NCI-H2196 treated with DMSO at 0.1 percent for 48 hours (cell line): ENCODE data around the gene COL4A2.
"Not testable (repeated sequence)": the region's sequence is repeated elsewhere in the genome, so short reads cannot be mapped to it uniquely, and the experiment has no call there.

ENCODE experiments used
- DNase-seq: peaks from one replicate; lab custom pipeline; 2025; ENCODE audit not compliant: unreplicated experiment; lab: John Stamatoyannopoulos, UW

Gene COL4A2

DNA sequence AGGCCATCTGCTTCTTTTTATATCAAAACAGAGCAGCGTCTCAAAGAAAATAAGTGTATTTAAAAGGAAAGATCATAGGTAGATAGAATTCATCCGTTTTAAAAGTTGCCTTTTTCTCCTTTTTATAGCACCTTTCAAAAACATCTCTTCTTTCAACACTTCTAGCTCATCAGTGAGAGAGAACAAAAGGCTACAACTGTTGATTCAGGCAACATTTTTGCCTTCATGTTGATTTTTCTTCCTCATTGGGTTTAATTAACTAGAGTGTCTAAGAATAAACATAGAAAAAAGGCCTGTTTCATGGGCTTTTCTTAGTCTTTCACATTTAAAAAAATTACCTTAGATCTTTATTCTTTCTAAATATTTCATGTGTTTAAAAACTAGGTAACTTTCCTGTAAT is 13.6 kb downstream of the COL4A2 start:
- DNase-seq, result no peak

DNA sequence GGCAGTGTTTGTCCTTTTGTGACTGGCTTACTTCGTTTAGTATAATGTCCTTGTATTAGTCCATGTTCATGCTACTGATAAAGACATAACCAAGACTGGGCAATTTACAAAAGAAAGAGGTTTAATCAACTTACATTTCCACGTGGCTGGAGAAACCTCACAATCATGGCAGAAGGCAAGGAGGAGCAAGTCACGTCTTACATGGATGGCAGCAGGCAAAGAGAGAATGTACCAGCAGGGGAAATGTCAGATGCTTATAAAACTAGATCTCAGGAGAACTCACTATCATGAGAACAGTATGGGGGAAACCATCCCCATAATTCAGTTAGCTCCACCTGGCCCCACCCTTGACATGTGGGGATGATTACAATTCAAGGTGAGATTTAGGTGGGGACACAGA is 14.5 kb downstream of the COL4A2 start:
- not testable (repeated sequence) for DNase-seq

DNA sequence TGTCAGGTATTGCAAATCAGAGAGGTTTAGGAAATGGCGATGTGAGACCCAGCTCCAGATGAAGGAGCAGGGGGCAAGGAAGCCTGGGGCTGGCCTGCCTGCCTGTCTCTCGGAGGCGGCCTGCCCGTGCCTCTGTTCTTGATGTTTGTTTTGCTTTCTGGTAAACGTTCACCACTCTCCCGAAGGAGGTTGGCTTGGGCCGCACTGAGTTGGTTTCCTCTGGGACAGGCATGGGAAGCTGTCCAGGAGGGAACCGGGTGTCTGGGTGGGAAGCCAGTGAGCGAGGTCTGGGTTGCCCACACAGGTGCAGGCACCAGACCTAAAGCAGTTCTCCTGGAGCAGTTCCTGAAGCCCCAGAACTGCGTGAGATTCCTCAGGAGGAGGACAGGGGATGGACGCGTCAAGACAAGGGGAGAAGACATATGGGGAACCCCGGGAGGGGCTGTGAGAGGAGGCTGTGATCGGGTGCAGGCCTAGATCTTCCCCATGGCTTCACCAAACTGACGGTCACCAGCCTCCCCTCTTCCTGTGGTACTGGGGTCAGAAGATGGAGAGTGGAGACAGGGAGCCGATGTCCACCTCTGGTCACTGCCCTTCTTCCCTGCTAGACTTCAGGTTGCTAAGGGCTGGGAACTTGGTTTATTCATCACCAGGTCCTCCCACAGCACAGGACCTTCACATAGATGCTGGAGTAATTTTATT is 15.2 kb downstream of the COL4A2 start:
- DNase-seq, result no peak

DNA sequence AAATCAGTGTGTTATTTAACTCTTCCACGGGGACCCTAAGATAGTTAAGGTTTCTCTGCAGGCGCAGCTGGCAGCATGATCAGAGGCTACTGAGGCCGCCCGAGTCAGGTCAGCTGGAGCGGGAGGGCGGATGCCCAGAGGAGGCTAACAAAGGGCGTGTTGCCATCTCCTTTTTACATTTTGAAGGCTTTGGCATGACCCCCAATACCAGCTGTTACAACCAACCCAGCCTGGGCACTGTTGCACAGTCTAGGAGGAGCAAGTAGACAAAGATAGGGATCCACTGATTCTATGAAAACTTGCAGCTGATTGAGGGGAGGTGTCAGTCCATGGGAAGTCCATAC is 15.7 kb downstream of the COL4A2 start:
- no peak for DNase-seq

DNA sequence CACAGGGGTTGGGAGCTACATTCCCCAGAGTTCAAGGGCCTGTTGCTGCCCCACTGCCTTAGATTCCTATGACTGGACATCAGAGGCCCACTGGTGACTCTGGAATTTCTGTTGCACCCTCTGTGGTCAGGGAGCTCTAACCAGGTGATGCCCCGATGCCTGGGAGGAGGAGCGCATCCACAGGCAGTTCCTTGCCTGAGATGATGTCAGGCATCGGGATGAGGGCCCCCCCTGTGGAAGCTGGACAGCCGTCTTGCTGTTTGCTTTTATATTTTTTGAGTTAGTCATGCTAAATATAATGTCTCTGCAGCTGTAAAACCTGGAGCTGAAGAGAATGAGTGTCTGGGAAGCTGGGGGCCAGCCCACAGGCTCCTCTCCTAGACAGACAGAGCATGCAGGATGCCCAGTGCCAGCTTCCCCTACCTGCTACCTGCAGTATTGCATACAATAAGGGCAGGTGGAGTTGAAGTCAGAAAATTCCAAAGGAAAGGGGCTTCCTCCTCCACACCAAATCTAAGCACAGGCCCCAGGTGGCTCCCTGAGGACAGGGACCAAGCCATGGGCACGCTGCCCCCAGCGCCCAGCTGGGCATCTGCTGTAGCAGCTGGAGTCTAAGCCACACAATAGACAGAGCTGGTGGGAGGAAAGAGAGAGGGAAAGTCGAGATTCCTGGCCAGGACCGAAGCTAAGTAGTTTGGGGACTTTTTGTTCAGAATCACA is 16.2 kb downstream of the COL4A2 start:
- DNase-seq, result no peak

DNA sequence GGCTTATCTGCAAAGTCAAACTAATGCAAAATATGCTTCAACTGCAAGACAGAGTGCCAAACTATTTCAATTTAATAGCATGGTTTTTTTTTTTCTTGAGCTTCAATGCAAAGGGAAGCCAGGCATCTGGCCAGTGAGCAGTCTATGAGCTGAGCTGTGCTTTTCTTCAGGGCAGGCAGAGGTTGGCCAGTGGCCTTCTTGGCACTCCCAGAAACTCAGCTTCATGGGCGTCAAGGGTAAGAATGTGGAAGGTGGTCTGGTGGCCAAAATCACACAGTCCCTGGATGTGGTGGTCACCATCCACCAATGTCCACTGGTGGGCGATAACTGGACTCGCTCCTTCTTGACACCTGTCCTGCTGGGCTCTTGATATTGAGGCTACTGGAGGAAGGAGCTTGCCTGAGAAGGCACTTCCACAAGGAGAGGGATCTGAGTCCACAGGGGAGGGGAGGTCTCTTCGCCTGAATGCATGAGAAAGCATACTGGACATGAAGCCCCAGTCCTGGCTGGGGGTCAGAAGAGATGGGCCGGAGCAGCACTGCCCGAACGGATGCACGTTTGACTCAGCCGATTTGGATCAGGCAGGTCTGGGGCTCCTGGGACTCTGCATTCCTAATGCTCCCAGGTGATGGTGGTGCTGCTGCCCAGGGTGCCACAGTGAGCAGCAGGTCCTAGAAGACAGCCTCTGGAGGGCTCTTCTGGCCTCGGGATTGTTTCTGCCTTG is 17.1 kb downstream of the COL4A2 start:
- no peak for DNase-seq

DNA sequence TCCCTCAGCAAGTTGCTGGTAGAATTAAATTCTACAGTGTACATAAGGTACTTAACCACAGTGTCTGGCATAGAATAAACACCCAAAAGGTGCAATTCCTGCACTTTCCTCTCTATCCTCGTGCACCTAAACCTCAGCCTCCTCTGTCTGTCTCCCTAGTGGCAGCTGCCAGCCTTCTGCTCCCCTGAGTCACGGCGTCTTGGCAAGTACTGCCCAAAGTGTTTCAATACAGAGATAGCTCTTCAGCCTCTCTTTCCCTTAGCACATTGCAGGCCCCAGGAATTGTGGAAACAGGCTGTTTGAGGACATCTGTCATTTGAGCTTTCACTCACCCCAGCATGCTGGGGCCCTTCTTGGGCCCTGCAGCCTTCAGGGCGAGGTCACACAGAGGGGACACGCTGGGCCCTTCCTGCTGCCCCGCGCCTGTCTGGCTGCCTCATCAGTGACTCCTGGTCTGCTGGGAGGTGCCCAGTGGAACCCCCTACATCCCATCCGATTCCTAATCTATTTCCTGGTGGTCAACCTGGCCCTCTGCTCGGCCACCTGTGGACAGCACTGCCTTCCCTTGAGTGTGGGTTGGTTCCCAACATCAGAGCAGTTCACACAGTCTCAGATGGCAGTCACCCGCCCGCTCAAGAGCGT is 19.3 kb downstream of the COL4A2 start:
- no peak for DNase-seq

DNA sequence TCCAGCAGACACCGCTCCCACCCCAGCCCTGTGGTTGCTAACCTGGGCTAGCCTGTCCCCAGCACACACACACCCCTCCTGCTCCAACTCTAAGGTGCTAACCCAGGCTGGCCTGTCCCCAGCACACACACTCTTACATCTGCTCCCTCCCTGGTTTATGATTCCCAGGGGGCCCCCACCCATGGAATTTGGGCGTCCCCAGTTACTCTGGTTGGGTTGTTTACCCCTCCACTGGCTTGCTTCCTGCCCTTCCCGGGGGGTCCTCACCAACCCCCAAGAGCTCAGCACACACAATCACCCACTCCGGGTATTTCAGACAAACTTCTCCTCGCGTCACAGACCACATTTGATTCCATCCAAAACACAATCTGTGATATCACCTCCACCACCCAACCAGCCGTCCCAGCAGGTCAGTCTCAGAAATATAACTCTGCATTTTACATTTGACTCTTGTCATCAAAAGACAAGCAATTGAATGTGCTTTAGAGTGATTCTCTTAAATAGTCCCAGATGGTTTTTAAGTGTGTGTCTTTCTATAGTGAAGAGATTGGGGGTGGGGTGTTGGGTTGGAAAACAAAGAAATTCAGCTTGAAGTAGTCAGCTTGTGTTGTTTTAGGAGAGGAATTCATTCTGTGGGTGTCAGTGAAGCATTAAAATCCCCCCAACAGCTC is 20.1 kb downstream of the COL4A2 start:
- DNase-seq, result no peak

DNA sequence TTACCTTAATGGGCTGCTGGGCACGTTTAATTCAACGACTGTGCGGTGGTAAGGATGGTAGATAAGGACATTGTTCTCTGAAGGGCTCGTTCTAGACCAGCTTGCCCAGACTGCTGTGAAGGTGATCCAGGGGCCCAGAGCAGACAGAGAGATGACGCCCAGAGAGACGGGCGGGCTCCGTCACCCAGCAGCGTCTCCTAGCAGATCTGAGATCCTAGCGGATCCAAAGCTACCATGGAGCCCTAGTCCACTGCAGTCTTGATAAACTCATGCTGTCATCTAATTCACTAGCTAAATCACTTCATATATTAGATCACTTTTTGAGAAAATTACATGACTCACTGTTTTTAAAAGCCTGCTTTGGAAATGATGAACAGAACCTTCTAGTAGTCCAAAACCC is 21.5 kb downstream of the COL4A2 start:
- no peak for DNase-seq

DNA sequence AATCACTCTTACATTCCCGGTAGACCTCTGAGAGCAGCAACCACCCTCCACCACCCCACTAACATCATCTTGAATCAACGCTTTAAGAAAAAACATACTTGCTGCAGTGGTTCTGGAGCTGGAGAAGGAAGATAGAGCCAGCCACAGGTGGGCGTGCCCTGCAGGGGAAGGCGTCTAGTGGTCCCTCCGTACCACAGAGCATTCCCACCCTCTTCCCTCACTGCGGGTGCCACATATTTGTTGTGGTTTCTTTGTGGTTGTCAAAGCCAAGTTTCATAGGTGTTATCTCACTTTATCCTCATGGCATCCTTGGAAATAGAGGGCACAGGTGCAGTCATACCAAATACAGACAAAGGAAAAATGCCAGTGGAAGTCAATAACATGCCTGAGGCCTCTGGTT is 22.2 kb downstream of the COL4A2 start:
- DNase-seq, result no peak

DNA sequence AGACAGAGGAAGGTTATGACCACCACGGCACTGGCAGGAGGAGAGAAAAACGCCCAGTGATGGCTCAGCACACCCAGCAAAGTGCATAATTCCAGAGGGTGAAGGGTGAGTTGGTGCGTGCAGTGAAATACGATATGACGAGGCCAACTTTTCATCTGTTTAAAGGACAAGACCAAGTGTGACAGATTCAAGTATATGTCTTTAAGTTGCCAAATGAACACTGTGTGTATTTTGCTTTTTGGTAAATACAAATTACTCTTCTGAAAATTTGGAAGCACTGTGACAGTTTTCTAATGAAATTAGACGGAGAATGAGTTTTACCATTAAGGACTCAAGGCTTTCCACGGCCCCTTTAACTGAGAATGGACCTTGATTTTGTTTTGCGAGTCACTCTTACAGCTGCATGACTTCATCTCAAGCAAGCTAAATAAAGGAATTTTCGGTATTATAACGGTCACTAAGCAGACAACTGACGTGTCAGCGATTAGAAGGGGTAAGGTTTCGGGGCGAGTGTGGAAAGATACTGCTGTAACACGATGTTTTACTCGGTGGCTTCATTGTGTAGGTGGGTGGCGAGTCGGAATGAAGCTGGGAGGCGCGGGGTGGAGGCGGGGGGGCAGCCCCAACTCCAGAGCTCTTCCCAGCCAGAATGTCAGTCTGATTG is 22.8 kb downstream of the COL4A2 start:
- no peak for DNase-seq

DNA sequence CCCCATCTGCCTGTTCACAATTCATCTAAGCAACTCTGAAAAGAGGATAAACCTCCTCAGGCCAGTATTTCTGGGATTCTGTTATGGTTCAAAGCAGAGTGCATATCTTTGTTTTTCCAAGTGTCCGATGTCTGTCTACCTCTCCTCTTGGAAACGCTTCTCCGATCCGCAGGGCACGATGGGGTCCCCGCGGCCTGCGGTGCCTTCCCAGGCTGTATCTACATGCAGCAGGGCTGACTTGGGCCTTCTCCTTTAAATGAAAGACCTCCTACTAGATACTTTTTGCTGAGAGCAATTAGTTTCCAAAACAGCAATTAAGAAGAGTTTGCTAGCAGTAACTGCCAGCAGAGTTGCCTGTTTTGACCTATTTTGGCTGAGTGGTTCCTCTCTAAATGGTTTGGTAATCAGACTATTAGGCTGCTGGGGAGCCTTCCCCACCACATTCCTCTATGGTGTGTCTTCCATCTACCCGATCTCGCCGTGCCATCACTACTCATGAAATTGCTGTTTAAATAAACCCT is 23.5 kb downstream of the COL4A2 start:
- no peak for DNase-seq

DNA sequence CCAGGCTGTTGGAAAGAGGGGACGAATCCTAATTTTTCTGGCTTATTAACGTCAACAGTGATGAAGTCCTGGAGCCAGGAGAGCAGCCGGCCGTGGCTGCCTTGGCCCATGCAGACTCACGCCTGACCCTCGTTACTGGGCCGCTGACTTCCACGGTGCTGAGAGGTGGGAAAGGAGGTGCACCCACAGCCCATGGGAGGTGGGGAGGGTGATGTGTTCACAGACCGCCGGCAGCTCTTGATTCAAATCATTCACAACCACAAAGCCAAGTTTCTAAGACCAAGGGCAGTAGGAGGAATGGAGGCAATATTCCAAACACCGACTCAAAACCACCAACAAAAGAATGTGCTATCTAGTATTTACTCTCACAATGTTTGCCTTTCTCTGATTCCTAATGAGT is 24.3 kb downstream of the COL4A2 start:
- no peak for DNase-seq

DNA sequence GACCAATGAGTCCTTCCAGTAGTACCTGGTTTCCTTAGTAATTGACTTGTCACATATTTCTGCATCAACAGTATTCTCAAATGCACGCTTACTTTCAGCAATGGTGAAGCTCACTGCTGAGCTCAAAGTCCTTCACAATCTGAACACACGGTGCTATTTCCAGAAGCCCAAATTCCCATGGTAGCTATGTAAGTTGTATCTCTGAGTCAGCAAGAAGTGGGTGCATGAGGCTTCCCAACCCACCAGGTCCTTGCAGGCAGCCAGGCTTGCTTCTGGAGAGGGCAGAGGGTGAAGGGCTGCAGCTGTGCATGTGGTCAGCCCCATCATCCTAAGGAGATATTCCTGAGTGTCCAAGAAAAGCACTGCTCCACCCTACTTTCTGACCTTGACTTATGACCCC is 25.7 kb downstream of the COL4A2 start:
- DNase-seq, result no peak

DNA sequence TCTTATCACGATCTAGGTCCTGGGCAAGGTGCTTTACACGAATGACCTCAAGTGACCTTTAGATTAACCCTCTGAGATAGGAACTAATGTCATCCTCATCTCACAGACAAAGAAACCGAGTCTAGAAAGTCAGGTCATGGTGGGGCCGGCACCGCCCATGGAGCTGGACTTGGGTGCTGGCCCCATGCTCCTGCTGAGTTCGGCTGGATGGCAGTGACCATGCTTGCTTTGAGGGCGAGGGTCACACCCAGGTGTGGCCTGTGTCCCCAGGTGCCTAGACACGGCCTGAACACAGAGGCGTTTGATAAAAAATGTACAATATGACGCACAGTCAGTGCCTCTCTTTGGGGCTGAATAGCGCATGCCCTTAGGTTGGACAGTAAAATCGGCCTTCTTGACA is 26.8 kb downstream of the COL4A2 start:
- DNase-seq, result no peak

DNA sequence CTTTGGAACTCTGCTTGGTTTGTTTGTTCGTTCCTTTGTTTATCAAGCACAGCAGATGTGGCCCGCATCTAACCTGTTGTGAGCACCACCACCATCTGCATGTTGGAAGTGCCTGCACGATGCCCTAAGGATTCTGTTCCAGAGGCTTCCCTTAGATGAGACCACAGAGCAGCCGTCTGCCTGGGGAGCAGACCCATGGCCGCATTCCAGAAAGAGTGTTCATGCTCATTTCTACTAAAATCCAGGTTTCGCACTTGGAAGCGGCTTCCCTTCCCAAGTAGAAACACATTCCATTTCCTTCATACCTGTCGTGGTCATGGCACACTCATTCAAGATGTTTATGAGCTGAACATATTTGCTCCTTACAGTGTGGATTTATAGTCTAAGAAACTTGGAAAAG is 27.2 kb downstream of the COL4A2 start:
- no peak for DNase-seq

DNA sequence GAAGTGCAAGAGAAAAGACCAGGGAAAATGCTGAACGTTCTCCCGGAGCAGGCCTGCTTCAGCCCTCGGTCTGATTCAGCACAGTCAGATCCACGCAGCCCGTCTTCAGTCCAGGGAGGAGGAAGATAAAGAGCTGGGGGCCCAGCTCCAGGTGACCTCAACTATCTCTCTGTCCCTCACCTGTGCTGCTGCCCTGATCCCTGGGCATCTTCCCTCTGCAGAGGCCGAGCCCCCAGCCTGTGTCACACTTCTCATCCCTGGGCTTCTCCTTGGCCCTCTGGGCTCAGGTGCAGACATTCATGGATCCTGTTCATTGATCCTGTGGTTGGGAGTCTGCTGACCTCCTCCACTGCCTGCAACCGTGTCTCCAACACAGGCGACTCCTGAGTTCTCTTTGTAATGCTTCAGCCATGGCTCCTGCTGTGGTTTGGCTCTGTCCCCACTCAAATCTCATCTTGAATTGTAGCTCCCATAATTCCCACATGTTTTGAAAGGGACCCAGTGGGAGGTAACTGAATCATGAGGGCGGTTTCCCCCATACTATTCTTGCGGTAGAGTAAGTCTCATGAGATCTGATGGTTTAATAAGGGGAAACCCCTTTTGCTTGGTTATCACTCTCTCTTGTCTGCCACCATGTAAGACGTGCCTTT is 27.9 kb downstream of the COL4A2 start:
- DNase-seq, result no peak

DNA sequence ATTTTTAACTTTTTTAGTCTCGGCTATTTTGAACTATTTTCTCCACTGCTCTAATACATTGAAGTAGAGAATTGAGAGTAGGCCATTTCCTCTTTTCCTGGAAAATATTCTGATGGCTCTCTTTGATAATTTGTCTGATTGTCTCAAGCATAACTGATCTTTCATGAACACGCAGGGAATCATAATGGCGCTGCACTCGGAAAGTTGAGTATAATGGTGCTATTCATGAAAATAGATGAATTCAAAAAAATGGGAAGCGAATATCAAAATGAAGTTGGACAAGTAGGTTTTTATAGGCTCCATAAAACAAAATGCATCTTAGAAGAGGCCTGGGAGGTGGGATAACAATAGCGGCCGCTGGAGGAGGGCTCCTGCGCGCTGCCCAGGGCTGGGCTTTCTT is 29.0 kb downstream of the COL4A2 start:
- DNase-seq, result no peak

DNA sequence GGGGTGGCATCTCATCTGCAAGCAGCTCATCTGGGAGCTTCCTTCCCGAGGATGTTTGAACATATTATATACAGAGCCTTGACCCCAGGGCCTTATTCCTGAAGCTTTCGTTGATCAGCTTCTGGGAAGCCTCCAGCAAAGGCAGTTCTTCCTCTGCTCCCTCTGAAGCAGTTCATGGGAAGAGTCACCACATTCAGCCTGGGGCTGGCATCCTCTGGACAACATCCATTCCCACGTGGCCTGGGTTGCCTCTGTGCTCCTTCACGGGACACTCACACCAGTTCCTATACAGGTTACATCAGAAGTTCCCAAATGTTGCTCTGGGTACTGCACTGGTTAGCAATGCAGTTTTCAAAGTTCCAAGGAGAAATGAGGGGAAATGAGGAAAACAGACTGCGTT is 29.6 kb downstream of the COL4A2 start:
- DNase-seq, result no peak

DNA sequence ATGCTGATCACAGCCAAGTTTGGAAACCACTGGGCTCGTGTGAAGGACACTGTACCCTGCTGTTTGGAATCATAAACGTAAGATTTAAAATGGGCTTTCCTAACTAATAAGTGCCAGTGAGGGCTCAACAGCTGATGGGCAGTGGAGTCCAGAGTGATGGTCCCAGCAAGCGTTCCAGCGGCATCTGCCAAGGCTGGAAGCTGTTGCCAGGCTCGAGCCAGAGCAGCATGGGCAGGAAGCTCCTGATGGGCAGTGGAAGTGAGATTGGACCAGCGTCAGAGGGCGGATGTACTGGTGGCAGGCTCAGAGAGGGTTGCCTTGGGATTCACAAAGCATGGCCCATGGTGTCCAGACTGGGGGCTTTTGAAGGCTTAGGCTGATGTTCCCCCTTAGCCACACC is 30.2 kb downstream of the COL4A2 start:
- DNase-seq, result no peak
